Activated B cell treated with CpG ODN at 0.5 μM for 24 hours (primary cell): Measurements from ENCODE around the gene PIEZO1. TPM values are rescaled to one million over a fixed set of nuclear protein-coding genes. Genes with fewer than 3 reads are reported as not detected.

ENCODE experiments used
- ATAC-seq: fragments of 200-7000 bp; cut with Tn5 transposase; one replicate; pipeline ENCODE4 v1.10.0; 2021; ENCODE audit warnings: low read depth, mild to moderate bottlenecking, moderate library complexity
- CTCF ChIA-PET: fragments of 350-600 bp; sonication (Branson Sonifier 250); formaldehyde crosslinking; loops from one replicate; lab custom pipeline; 2021; ENCODE audit warnings: antibody characterized with exemption; lab: Charles Lee
- POLR2A ChIA-PET: fragments of 350-600 bp; sonication (Branson Sonifier 250); formaldehyde crosslinking; loops from one replicate; lab custom pipeline; 2021; ENCODE audit warnings: antibody characterized with exemption; lab: Charles Lee
- DNase-seq: peaks from one replicate; pipeline ENCODE4 v3.0.0; 2022
- H3K27ac Mint-ChIP-seq: one replicate; pipeline ENCODE4 v1.8.0; 2020; ENCODE audit warnings: mixed read lengths
- H3K27me3 Mint-ChIP-seq: one replicate; pipeline ENCODE4 v1.8.0; 2021; ENCODE audit warnings: mixed read lengths
- H3K36me3 Mint-ChIP-seq: one replicate; pipeline ENCODE4 v1.8.0; 2021; ENCODE audit warnings: low read depth, mixed read lengths
- H3K4me1 Mint-ChIP-seq: one replicate; pipeline ENCODE4 v1.8.0; 2021; ENCODE audit warnings: mixed read lengths
- H3K4me3 Mint-ChIP-seq: one replicate; pipeline ENCODE4 v1.8.0; 2020; ENCODE audit warnings: mild to moderate bottlenecking, mixed read lengths
- H3K9me3 Mint-ChIP-seq: one replicate; pipeline ENCODE4 v1.8.0; 2020; ENCODE audit warnings: mixed read lengths
- CTCF ChIP-seq: fragments of 200-600 bp; IDR thresholded peaks from one replicate; pipeline ENCODE4 v1.8.0; 2022; ENCODE audit warnings: antibody characterized with exemption, mild to moderate bottlenecking
- intact Hi-C: fragments of 100-400 bp; cut with micrococcal nuclease; formaldehyde crosslinking; loops from one replicate; pipeline ENCODE4 v1.15.1; 2024
- total RNA-seq: library from RNA; stranded (reverse); gene quantifications from 2 replicates; pipeline ENCODE4 v1.2.3, GENCODE V29; 2022

Gene PIEZO1
- total RNA-seq, 1 donor from 2014 or later: 85.9 TPM

GRCh38 chr16:88700322-88700635, 84.7 kb downstream of the PIEZO1 start:
- ATAC-seq: no peak
- no peaks in the 10 kb centered on the region for H3K27me3 Mint-ChIP-seq
- no peak for DNase-seq
- TF ChIP-seq CTCF: no peak
- H3K4me3 Mint-ChIP-seq: peak overlapping the region; percentile 81
- peaks cover 29% of the 10 kb centered on the region for H3K36me3 Mint-ChIP-seq
- H3K9me3 Mint-ChIP-seq: no peaks in the 10 kb centered on the region
- peaks cover 69% of the 10 kb centered on the region for H3K4me1 Mint-ChIP-seq
- intact Hi-C loops: loop anchor here (2.0 to 5.0 kb wide), 4 partner anchors 37 to 833 kb away; partner anchors contain the start of genes MVD and SLC7A5
- ChIA-PET POLR2A (interaction anchor here (0.7 to 4.5 kb wide), 14 partner anchors 9 to 1317 kb away, joined by 3 to 49 read pairs (median 6); partner anchors contain the start of genes APRT, CYBA, FBXO31 and MVD), CTCF (interaction anchor here (0.7 to 2.9 kb wide), 4 partner anchors 14 to 61 kb away, joined by 3 to 17 read pairs (median 5); partner anchors contain the start of gene SNAI3)
- H3K27ac Mint-ChIP-seq: peak overlapping the region; percentile 90

GRCh38 chr16:88699180-88699579, 85.8 kb downstream of the PIEZO1 start:
- intact Hi-C loops: no loop called here
- H3K27ac Mint-ChIP-seq: no peak overlapping the region
- POLR2A ChIA-PET: interaction anchor here (4.5 kb wide), 1 partner anchor 49 kb away, joined by 49 read pairs; the partner anchor contains the start of gene CYBA
- no peak overlapping the region for H3K4me3 Mint-ChIP-seq
- peaks cover 61% of the 10 kb centered on the region for H3K4me1 Mint-ChIP-seq
- CTCF ChIA-PET: interaction anchor here (2.1 kb wide), 1 partner anchor 18 kb away, joined by 6 read pairs; no protein-coding TSS in a partner anchor
- H3K27me3 Mint-ChIP-seq: no peaks in the 10 kb centered on the region
- H3K36me3 Mint-ChIP-seq: peaks cover 29% of the 10 kb centered on the region
- ATAC-seq (no peak), DNase-seq (no peak)
- H3K9me3 Mint-ChIP-seq: no peaks in the 10 kb centered on the region
- TF ChIP-seq CTCF: no peak

GRCh38 chr16:88698646-88699045, 86.4 kb downstream of the PIEZO1 start:
- POLR2A ChIA-PET: no interaction called here
- no peak overlapping the region for H3K27ac Mint-ChIP-seq

GRCh38 chr16:88697831-88698615, 87.0 kb downstream of the PIEZO1 start:
- Mint-ChIP-seq H3K4me1 (peaks cover 50% of the 10 kb centered on the region), H3K27me3 (no peaks in the 10 kb centered on the region), H3K27ac (no peak overlapping the region), H3K4me3 (no peak overlapping the region), H3K36me3 (peaks cover 29% of the 10 kb centered on the region), H3K9me3 (no peaks in the 10 kb centered on the region)
- intact Hi-C loops: no loop called here
- ATAC-seq (no peak), DNase-seq (no peak)
- POLR2A ChIA-PET: no interaction called here
- CTCF ChIA-PET: interaction anchor here (1.1 kb wide), 1 partner anchor 11 kb away, joined by 3 read pairs; no protein-coding TSS in a partner anchor
- TF ChIP-seq CTCF: no peak

More at GRCh38 chr16:88698646-88699045, 86.4 kb downstream of the PIEZO1 start:
- H3K4me1 Mint-ChIP-seq: peaks cover 56% of the 10 kb centered on the region
- no peaks in the 10 kb centered on the region for H3K27me3 Mint-ChIP-seq
- peaks cover 29% of the 10 kb centered on the region for H3K36me3 Mint-ChIP-seq
- no peaks in the 10 kb centered on the region for H3K9me3 Mint-ChIP-seq
- H3K4me3 Mint-ChIP-seq: no peak overlapping the region
- TF ChIP-seq CTCF: no peak
- ATAC-seq (no peak), DNase-seq (no peak)
- CTCF ChIA-PET: interaction anchor here (1.1 kb wide), 1 partner anchor 12 kb away, joined by 3 read pairs; no protein-coding TSS in a partner anchor
- intact Hi-C loops: no loop called here
